Mesothelial cell of epicardium (in vitro differentiated cells): ENCODE results near the gene PAX5. TPM values are rescaled to one million over a fixed set of nuclear protein-coding genes. Genes with fewer than 3 reads are reported as not detected.

Experiments
- DNase-seq, 2 experiments: peaks; one replicate each; pipeline ENCODE4 v3.0.0; 2021; ENCODE audit warnings: low spot score in 2 of 2; ENCODE audit not compliant: unreplicated experiment in 2 of 2
- H3K27ac Mint-ChIP-seq: 2 replicates; pipeline ENCODE4 v1.8.0; 2021; ENCODE audit warnings: mixed read lengths
- H3K27me3 Mint-ChIP-seq: 2 replicates; pipeline ENCODE4 v1.8.0; 2021; ENCODE audit warnings: low read depth, mixed read lengths
- H3K36me3 Mint-ChIP-seq: 2 replicates; pipeline ENCODE4 v1.8.0; 2021; ENCODE audit warnings: mixed read lengths
- H3K4me1 Mint-ChIP-seq: 2 replicates; pipeline ENCODE4 v1.8.0; 2021; ENCODE audit warnings: mixed read lengths
- H3K4me3 Mint-ChIP-seq: 2 replicates; pipeline ENCODE4 v1.8.0; 2021; ENCODE audit warnings: mild to moderate bottlenecking, moderate library complexity, mixed read lengths
- H3K9me3 Mint-ChIP-seq: 2 replicates; pipeline ENCODE4 v1.8.0; 2021; ENCODE audit warnings: mixed read lengths
- total RNA-seq: library from RNA; stranded (reverse); gene quantifications from 3 replicates; pipeline ENCODE4 v1.2.1, GENCODE V29; 2021
- TF ChIP-seq, protein P1 (sequence below): fragments of 200-600 bp; sonication (generic); IDR thresholded peaks from one replicate; pipeline ENCODE4 v1.5.0; 2021; ENCODE audit warnings: antibody characterized with exemption; ENCODE audit not compliant: unreplicated experiment

PAX5 gene
- total RNA-seq, 1 donor from 2014 or later, result not detected

- TF ChIP-seq, protein P1, sequence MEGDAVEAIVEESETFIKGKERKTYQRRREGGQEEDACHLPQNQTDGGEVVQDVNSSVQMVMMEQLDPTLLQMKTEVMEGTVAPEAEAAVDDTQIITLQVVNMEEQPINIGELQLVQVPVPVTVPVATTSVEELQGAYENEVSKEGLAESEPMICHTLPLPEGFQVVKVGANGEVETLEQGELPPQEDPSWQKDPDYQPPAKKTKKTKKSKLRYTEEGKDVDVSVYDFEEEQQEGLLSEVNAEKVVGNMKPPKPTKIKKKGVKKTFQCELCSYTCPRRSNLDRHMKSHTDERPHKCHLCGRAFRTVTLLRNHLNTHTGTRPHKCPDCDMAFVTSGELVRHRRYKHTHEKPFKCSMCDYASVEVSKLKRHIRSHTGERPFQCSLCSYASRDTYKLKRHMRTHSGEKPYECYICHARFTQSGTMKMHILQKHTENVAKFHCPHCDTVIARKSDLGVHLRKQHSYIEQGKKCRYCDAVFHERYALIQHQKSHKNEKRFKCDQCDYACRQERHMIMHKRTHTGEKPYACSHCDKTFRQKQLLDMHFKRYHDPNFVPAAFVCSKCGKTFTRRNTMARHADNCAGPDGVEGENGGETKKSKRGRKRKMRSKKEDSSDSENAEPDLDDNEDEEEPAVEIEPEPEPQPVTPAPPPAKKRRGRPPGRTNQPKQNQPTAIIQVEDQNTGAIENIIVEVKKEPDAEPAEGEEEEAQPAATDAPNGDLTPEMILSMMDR, result no peak
- Mint-ChIP-seq H3K9me3 (no peaks in the 10 kb centered on the region), H3K4me3 (no peak overlapping the region), H3K36me3 (no peaks in the 10 kb centered on the region), H3K27ac (no peak overlapping the region), H3K4me1 (peaks cover 27% of the 10 kb centered on the region), H3K27me3 (peaks cover 45% of the 10 kb centered on the region)
- DNase-seq, result no peak
Observed at GRCh38 chr9:36843964-36844363, 190.1 kb downstream of the PAX5 start.

DNA sequence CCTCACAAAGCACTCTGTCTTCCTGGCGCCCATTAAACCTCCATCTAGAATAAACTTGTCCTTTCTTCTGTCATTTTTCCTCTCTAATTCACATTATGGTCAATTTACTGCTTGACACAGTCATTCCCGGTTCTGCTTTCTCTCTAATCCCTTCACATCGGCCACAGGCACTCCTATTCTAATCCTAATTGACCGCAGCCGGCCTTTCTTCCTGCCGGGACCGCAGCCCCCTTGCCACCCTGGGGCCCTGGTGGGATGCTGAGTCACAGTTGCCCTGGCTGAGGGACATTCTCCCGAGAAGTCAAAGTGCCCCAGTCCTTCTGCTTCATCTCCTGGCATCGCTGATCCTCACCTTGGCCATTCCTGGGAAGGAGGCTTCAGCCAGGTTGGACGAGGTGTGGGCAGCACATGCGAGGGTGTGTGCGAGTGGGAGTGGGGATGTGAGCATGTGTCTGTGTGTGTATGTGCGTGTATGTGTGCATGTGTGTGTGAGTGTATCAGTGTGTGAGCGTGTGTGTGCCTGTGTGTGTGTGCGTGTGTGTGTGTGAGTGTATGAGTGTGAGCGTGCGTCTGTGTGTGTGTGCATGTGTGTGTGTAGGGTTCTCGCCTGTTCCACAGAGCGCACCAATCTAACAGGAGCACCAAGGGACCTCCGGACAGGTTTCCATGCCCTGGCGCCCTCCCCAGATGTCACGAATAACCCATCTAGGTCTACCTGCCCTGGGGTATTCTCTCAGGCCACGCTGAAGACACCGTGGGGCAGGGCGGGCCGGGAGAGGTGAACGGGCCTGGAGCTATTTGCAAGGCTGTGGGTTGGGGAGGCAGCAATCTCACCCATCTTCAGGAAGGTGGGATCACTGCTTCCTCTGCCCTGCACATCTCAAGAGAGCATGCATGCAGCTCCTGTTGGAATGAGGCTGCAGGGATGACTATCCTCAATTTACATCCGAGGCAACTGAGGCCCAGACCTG is 191.2 kb downstream of the PAX5 start:
- H3K4me3 Mint-ChIP-seq, result no peak overlapping the region
- no peaks in the 10 kb centered on the region for H3K9me3 Mint-ChIP-seq
- peaks cover 17% of the 10 kb centered on the region for H3K4me1 Mint-ChIP-seq
- H3K27ac Mint-ChIP-seq, result no peak overlapping the region
- TF ChIP-seq, protein P1, result no peak
- DNase-seq, result no peak
- H3K36me3 Mint-ChIP-seq, result no peaks in the 10 kb centered on the region
- H3K27me3 Mint-ChIP-seq, result peaks cover 47% of the 10 kb centered on the region

DNA sequence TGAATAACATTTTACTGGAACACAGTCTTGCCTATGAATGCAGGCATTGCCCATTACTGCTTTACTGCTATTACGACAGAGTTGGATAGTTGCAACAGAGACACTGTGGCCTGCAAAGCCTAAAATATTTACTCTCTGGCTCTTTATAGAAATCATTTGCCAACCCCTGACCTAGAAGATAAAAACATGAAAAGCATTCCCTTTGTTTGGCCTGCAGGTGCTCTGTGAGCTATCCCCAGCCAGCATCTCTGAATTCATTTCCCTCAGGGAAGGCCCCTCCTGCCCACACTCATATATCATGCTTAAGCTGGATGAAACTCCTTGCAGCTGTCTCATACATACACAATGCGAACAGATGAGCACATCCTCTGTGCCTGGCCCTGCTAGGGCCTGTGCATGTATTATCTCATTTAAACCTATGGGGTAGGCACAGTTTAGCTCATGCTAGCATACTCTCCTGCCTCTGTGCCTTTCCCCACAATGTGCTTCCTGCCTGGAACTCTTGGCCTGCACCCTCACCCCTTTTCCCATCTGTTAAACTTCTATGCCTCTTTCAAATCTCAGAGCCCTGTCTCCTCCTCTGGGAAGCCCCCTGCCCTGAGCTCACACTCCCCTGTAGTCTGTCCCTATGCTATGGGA is 193.1 kb downstream of the PAX5 start:
- H3K27ac Mint-ChIP-seq, result no peak overlapping the region
- no peaks in the 10 kb centered on the region for H3K9me3 Mint-ChIP-seq
- H3K36me3 Mint-ChIP-seq, result no peaks in the 10 kb centered on the region
- no peak for DNase-seq
- no peak overlapping the region for H3K4me3 Mint-ChIP-seq
- peaks cover 58% of the 10 kb centered on the region for H3K27me3 Mint-ChIP-seq
- TF ChIP-seq, protein P1, result no peak
- peaks cover 15% of the 10 kb centered on the region for H3K4me1 Mint-ChIP-seq

- Mint-ChIP-seq H3K4me1 (peaks cover 10% of the 10 kb centered on the region), H3K27me3 (peaks cover 61% of the 10 kb centered on the region), H3K9me3 (no peaks in the 10 kb centered on the region), H3K36me3 (no peaks in the 10 kb centered on the region), H3K27ac (no peak overlapping the region), H3K4me3 (no peak overlapping the region)
- no peak for DNase-seq
- TF ChIP-seq, protein P1, result no peak
Observed at GRCh38 chr9:36839131-36839885, 194.8 kb downstream of the PAX5 start.

DNA sequence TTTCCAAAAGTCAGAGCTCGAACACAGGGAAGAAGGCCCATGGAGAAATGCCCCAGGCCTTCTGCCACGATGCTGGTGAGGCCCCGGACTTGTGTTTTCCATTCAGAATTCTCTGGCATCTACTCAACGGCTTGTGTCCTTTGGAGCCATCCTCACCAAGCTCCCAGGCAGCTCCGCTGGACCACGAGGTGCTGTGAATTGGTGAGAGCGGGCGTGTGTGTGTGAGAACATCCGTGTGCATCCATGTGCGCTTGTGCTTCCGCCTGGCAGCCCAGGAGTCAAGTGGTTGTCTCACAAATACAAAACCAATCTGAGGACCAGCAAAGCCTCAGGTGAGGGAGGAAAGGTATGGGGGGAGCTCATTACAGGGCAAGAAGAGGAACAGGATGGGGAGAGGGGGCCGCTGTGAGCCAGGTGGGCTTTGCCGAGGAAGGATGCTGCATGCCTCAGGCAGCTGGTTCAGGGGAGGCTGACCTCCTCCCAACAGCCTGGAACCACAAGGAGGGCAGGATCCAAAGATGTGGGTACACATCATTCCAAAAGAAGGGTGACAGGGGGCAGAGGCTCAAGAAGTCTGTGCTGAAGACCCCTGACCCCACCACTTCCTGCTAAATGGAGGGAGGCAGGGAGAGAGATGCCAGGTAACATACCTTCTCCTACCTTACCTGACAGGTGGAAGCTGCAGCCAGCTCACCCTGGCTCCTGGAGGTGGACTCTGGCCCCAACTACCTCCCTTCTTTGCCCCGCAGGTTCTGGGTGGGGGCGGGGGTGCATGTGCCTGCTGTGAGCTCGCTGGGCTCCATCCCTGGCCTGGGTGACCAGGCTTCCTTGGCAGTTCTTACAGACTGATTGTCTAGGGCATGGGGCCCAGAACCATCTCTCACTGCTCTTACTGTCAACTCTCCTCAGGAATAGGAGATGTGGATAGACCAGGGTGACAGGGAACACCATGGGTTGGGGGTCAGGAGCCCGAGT is 196.3 kb downstream of the PAX5 start:
- Mint-ChIP-seq H3K27ac (no peak overlapping the region), H3K36me3 (no peaks in the 10 kb centered on the region), H3K4me1 (peaks cover 9% of the 10 kb centered on the region), H3K9me3 (no peaks in the 10 kb centered on the region), H3K27me3 (peaks cover 56% of the 10 kb centered on the region), H3K4me3 (no peak overlapping the region)
- TF ChIP-seq, protein P1, result no peak
- no peak for DNase-seq
